ENCODE measurements around the gene COX10.
A peak's percentile ranks its signal among the peaks of the same experiment; 100 is the strongest.
"Not testable (repeated sequence)": the region's sequence is repeated elsewhere in the genome, so short reads cannot be mapped to it uniquely, and the experiment has no call there.

The COX10 gene

GRCh38 chr17:14204546-14204945 lies 135.2 kb downstream of the COX10 start:
- DNase-seq (ENCODE audit: low read depth in 2 of 2): no peak

- no peak for DNase-seq (ENCODE audit: low read depth in 2 of 2)
Observed at GRCh38 chr17:14205380-14205779, 136.1 kb downstream of the COX10 start.

- no peak for DNase-seq (ENCODE audit: low read depth in 2 of 2)
Observed at GRCh38 chr17:14205992-14206461, 136.7 kb downstream of the COX10 start.

- no peak for DNase-seq (ENCODE audit: low read depth in 2 of 2)
Observed at GRCh38 chr17:14206891-14207290, 137.6 kb downstream of the COX10 start.

- no peak for DNase-seq (ENCODE audit: low read depth in 2 of 2)
Observed at GRCh38 chr17:14207791-14208190, 138.5 kb downstream of the COX10 start.

- DNase-seq (ENCODE audit: low read depth in 2 of 2): no peak
Observed at GRCh38 chr17:14209215-14209614, 139.9 kb downstream of the COX10 start.

- DNase-seq (ENCODE audit: low read depth in 2 of 2): no peak
Observed at GRCh38 chr17:14211246-14211645, 141.9 kb downstream of the COX10 start.

- DNase-seq (ENCODE audit: low read depth in 2 of 2): no peak
Observed at GRCh38 chr17:14211801-14212200, 142.5 kb downstream of the COX10 start.

GRCh38 chr17:14212401-14212800 lies 143.1 kb downstream of the COX10 start:
- no peak for DNase-seq (ENCODE audit: low read depth in 2 of 2)

GRCh38 chr17:14214271-14214670 lies 145.0 kb downstream of the COX10 start:
- DNase-seq (ENCODE audit: low read depth in 2 of 2): no peak

GRCh38 chr17:14222611-14223010 lies 153.3 kb downstream of the COX10 start:
- DNase-seq (ENCODE audit: low read depth in 2 of 2): no peak

GRCh38 chr17:14225254-14225980 lies 156.1 kb downstream of the COX10 start:
- no peak for DNase-seq (ENCODE audit: low read depth in 2 of 2)

- DNase-seq (ENCODE audit: low read depth in 2 of 2): no peak
Observed at GRCh38 chr17:14227052-14227451, 157.7 kb downstream of the COX10 start.

GRCh38 chr17:14228903-14229302 lies 159.6 kb downstream of the COX10 start:
- DNase-seq (ENCODE audit: low read depth in 2 of 2): no peak

GRCh38 chr17:14231187-14231586 lies 161.9 kb downstream of the COX10 start:
- peak; percentile 21 to 27 for DNase-seq (ENCODE audit: low read depth in 2 of 2)

GRCh38 chr17:14235047-14235446 lies 165.7 kb downstream of the COX10 start:
- not testable (repeated sequence) for DNase-seq (ENCODE audit: low read depth in 2 of 2)

- DNase-seq (ENCODE audit: low read depth in 2 of 2): not testable (repeated sequence)
Observed at GRCh38 chr17:14236032-14236431, 166.7 kb downstream of the COX10 start.

GRCh38 chr17:14236762-14237161 lies 167.5 kb downstream of the COX10 start, which contains the start of gene CDRT15:
CDRT15 (minus strand) TSS chr17:14236862; CDS start chr17:14236833, 29 bp downstream.
- DNase-seq (ENCODE audit: low read depth in 2 of 2): not testable (repeated sequence)

- not testable (repeated sequence) for DNase-seq (ENCODE audit: low read depth in 2 of 2)
Observed at GRCh38 chr17:14239271-14239670, 170.0 kb downstream of the COX10 start.

GRCh38 chr17:14245002-14245401 lies 175.7 kb downstream of the COX10 start:
- no peak for DNase-seq (ENCODE audit: low read depth in 2 of 2)

GRCh38 chr17:14245629-14246028 lies 176.3 kb downstream of the COX10 start:
- no peak for DNase-seq (ENCODE audit: low read depth in 2 of 2)
